HEK293 (cell line): ENCODE measurements around the gene DNAI7.

Experiments
- CTCF ChIA-PET: fragments of 350-600 bp; formaldehyde crosslinking; extraction: SDS; loops from one replicate; lab custom pipeline; 2021; ENCODE audit warnings: antibody characterized with exemption; lab: Yijun Ruan, JAX
- POLR2A ChIA-PET: fragments of 300-600 bp; formaldehyde crosslinking; extraction: SDS; loops from one replicate; lab custom pipeline; 2020; ENCODE audit warnings: antibody characterized with exemption, inconsistent platforms; lab: Yijun Ruan, JAX
- H3K27ac ChIP-seq: fragments of 200-500 bp; sonication (Bioruptor generic); 2 replicates; pipeline ENCODE4 v1.5.1; 2014; ENCODE audit warnings: low read depth, low read length, control low read depth, inconsistent platforms; ENCODE audit errors: extremely low read depth
- H3K36me3 ChIP-seq, 2 experiments: fragments of 200-500 bp in 1 of 2; sonication (Bioruptor generic) in 1 of 2; 1 replicate in 1 of 2; 2 replicates in 1 of 2; pipeline ENCODE4 v1.5.1; 2014 to 2017; ENCODE audit warnings: inconsistent platforms in 2 of 2, low read length in 2 of 2; ENCODE audit not compliant: control insufficient read depth in 2 of 2, insufficient read depth in 1 of 2
- H3K4me1 ChIP-seq: fragments of 200-500 bp; sonication (Bioruptor generic); 2 replicates; pipeline ENCODE4 v1.5.1; 2014; ENCODE audit warnings: mild to moderate bottlenecking, low read length, inconsistent platforms; ENCODE audit not compliant: control insufficient read depth, insufficient read depth
- H3K4me3 ChIP-seq: 2 replicates; pipeline ENCODE4 v1.5.1; 2011; ENCODE audit warnings: low read depth, mild to moderate bottlenecking, control low read depth, low read length, moderate library complexity
- H3K9me3 ChIP-seq: fragments of 200-500 bp; sonication (Bioruptor generic); 2 replicates; pipeline ENCODE4 v1.5.1; 2014; ENCODE audit warnings: low read depth, low read length, inconsistent platforms; ENCODE audit not compliant: control insufficient read depth, insufficient read depth
- HIC1 ChIP-seq: fragments of 450-650 bp; formaldehyde crosslinking; IDR thresholded peaks from 2 replicates; pipeline ENCODE4 v1.5.1; 2016; ENCODE audit warnings: missing biosample characterization, missing genetic modification characterization
- KLF10 ChIP-seq: fragments of 450-650 bp; IDR thresholded peaks from 2 replicates; pipeline ENCODE4 v1.5.1; 2018; ENCODE audit warnings: missing biosample characterization, mild to moderate bottlenecking, missing genetic modification characterization
- KLF16 ChIP-seq: fragments of 450-650 bp; formaldehyde crosslinking; IDR thresholded peaks from 2 replicates; pipeline ENCODE4 v1.5.1; 2017; ENCODE audit warnings: missing biosample characterization, missing genetic modification characterization
- SP3 ChIP-seq: fragments of 450-650 bp; formaldehyde crosslinking; IDR thresholded peaks from 2 replicates; pipeline ENCODE4 v1.5.1; 2016; ENCODE audit warnings: missing biosample characterization, missing genetic modification characterization
- ZBTB10 ChIP-seq: fragments of 450-650 bp; formaldehyde crosslinking; IDR thresholded peaks from 2 replicates; pipeline ENCODE4 v1.5.1; 2016; ENCODE audit warnings: missing biosample characterization, missing genetic modification characterization
- ZBTB11 ChIP-seq: fragments of 450-650 bp; formaldehyde crosslinking; conservative IDR thresholded peaks from 2 replicates; pipeline ENCODE4 v1.5.1; 2016; ENCODE audit warnings: low read depth, missing biosample characterization, missing genetic modification characterization
- ZBTB7A ChIP-seq: fragments of 450-650 bp; formaldehyde crosslinking; IDR thresholded peaks from 2 replicates; pipeline ENCODE4 v1.5.1; 2016; ENCODE audit warnings: low read depth, missing biosample characterization, missing genetic modification characterization
- ZBTB8A ChIP-seq: fragments of 450-650 bp; formaldehyde crosslinking; IDR thresholded peaks from 2 replicates; pipeline ENCODE4 v1.5.1; 2016; ENCODE audit warnings: missing biosample characterization, missing genetic modification characterization
- ZNF112 ChIP-seq: fragments of 450-650 bp; formaldehyde crosslinking; IDR thresholded peaks from 2 replicates; pipeline ENCODE4 v1.5.0; 2017; ENCODE audit warnings: missing biosample characterization, missing genetic modification characterization
- ZNF138 ChIP-seq: fragments of 450-650 bp; formaldehyde crosslinking; IDR thresholded peaks from 2 replicates; pipeline ENCODE4 v1.5.1; 2016; ENCODE audit warnings: missing biosample characterization, missing genetic modification characterization, borderline replicate concordance
- ZNF146 ChIP-seq: fragments of 450-650 bp; formaldehyde crosslinking; IDR thresholded peaks from 2 replicates; pipeline ENCODE4 v1.5.1; 2016; ENCODE audit warnings: missing biosample characterization, missing genetic modification characterization
- ZNF155 ChIP-seq: fragments of 450-650 bp; formaldehyde crosslinking; IDR thresholded peaks from 2 replicates; pipeline ENCODE4 v1.5.1; 2016; ENCODE audit warnings: missing biosample characterization, missing genetic modification characterization
- ZNF18 ChIP-seq: fragments of 450-650 bp; formaldehyde crosslinking; IDR thresholded peaks from 2 replicates; pipeline ENCODE4 v1.5.1; 2016; ENCODE audit warnings: missing biosample characterization, missing genetic modification characterization
- ZNF266 ChIP-seq: fragments of 450-650 bp; formaldehyde crosslinking; IDR thresholded peaks from 2 replicates; pipeline ENCODE4 v1.5.1; 2016; ENCODE audit warnings: missing biosample characterization, missing genetic modification characterization, low read depth
- ZNF416 ChIP-seq: fragments of 450-650 bp; formaldehyde crosslinking; IDR thresholded peaks from 2 replicates; pipeline ENCODE4 v1.5.1; 2016; ENCODE audit warnings: missing biosample characterization, missing genetic modification characterization
- ZNF426 ChIP-seq: fragments of 450-650 bp; formaldehyde crosslinking; IDR thresholded peaks from 2 replicates; pipeline ENCODE4 v1.5.1; 2017; ENCODE audit warnings: missing biosample characterization, missing genetic modification characterization, mild to moderate bottlenecking, inconsistent platforms, moderate library complexity
- ZNF449 ChIP-seq: fragments of 450-650 bp; formaldehyde crosslinking; IDR thresholded peaks from 2 replicates; pipeline ENCODE4 v1.5.1; 2017; ENCODE audit warnings: missing biosample characterization, mild to moderate bottlenecking, missing genetic modification characterization, moderate library complexity
- ZNF48 ChIP-seq: fragments of 450-650 bp; formaldehyde crosslinking; IDR thresholded peaks from 2 replicates; pipeline ENCODE4 v1.5.1; 2016; ENCODE audit warnings: missing biosample characterization, missing genetic modification characterization
- ZNF664 ChIP-seq: fragments of 450-650 bp; formaldehyde crosslinking; IDR thresholded peaks from 2 replicates; pipeline ENCODE4 v1.5.1; 2016; ENCODE audit warnings: missing biosample characterization, missing genetic modification characterization
- ZNF670 ChIP-seq: fragments of 450-650 bp; formaldehyde crosslinking; IDR thresholded peaks from 2 replicates; pipeline ENCODE4 v1.5.1; 2016; ENCODE audit warnings: missing biosample characterization, missing genetic modification characterization, low read depth
- ZNF785 ChIP-seq: fragments of 450-650 bp; formaldehyde crosslinking; IDR thresholded peaks from 2 replicates; pipeline ENCODE4 v1.5.1; 2016; ENCODE audit warnings: missing biosample characterization, missing genetic modification characterization

Gene DNAI7

GRCh38 chr12:25107920-25108319 is 87.0 kb downstream of the DNAI7 start:
- Histone ChIP-seq H3K27ac (no peak overlapping the region), H3K36me3 (no peaks in the 10 kb centered on the region), H3K4me3 (no peak overlapping the region), H3K9me3 (no peaks in the 10 kb centered on the region), H3K4me1 (no peaks in the 10 kb centered on the region)
- ChIA-PET POLR2A (no interaction called here), CTCF (interaction anchor here (0.6 kb wide), 1 partner anchor 47 kb away, joined by 3 read pairs; no protein-coding TSS in a partner anchor)
- TF ChIP-seq ZBTB10 (tag by site-specific recombination), result no peak
- TF ChIP-seq ZBTB8A, result no peak
- no peak for TF ChIP-seq ZNF416 (tag by site-specific recombination)
- no peak for TF ChIP-seq ZNF426
- no peak for TF ChIP-seq ZBTB7A (tag by site-specific recombination)
- no peak for TF ChIP-seq ZNF138 (tag by site-specific recombination)
- TF ChIP-seq ZNF670 (tag by site-specific recombination), result no peak

- Histone ChIP-seq H3K4me1 (no peaks in the 10 kb centered on the region), H3K4me3 (no peak overlapping the region), H3K9me3 (no peaks in the 10 kb centered on the region), H3K27ac (no peak overlapping the region), H3K36me3 (no peaks in the 10 kb centered on the region)
- CTCF ChIA-PET, result no interaction called here
- no peak for TF ChIP-seq ZNF18 (tag by site-specific recombination)
- TF ChIP-seq ZNF155 (tag by site-specific recombination), result no peak
- no peak for TF ChIP-seq ZNF664 (tag by site-specific recombination)
- TF ChIP-seq ZNF266 (tag by site-specific recombination), result no peak
- TF ChIP-seq ZNF112 (tag by site-specific recombination), result no peak
- no peak for TF ChIP-seq ZNF449 (tag by site-specific recombination)
- no peak for TF ChIP-seq ZBTB11 (tag by site-specific recombination)
- no peak for TF ChIP-seq ZNF146 (tag by site-specific recombination)
- no peak for TF ChIP-seq ZNF48 (tag by site-specific recombination)
- TF ChIP-seq ZNF785 (tag by site-specific recombination), result no peak
- TF ChIP-seq HIC1 (tag by site-specific recombination), result no peak
- no peak for TF ChIP-seq SP3 (tag by site-specific recombination)
- TF ChIP-seq KLF16 (tag by site-specific recombination), result no peak
- no peak for TF ChIP-seq KLF10 (tag by site-specific recombination)
- POLR2A ChIA-PET, result no interaction called here
Observed at GRCh38 chr12:25106818-25107217, 88.1 kb downstream of the DNAI7 start.
